HepG2 (cell line): ENCODE measurements around the gene DNAH8. TPM values are rescaled to one million over a fixed set of nuclear protein-coding genes. Genes with fewer than 3 reads are reported as not detected.

Experiments
- ATAC-seq: fragments of 200-7000 bp; cut with Tn5 transposase; 3 replicates; pipeline ENCODE4 v1.9.1; 2020; ENCODE audit warnings: mild to moderate bottlenecking, moderate library complexity
- BruUV-seq: library from RNA; stranded (reverse); fragments of 400-500 nt; replicated peaks from 2 replicates; lab custom pipeline; 2021; lab: Mats Ljungman, UMichigan
- CTCF ChIA-PET: fragments of 300-600 bp; formaldehyde crosslinking; extraction: SDS; loops from one replicate; lab custom pipeline; 2021; ENCODE audit warnings: low total read pairs, inconsistent platforms, low intra/inter-chr PET ratio; lab: Yijun Ruan, JAX
- POLR2A ChIA-PET: fragments of 350-600 bp; sonication (Branson Sonifier 250); formaldehyde crosslinking; loops from one replicate; lab custom pipeline; 2020; ENCODE audit warnings: antibody characterized with exemption, inconsistent platforms; lab: Yijun Ruan, JAX
- DNase-seq: peaks from one replicate; pipeline ENCODE4 v3.0.0-alpha.2; 2015; ENCODE audit warnings: low spot score
- FAIRE-seq: peaks from 3 replicates; lab custom pipeline; 2011; peaks lifted over from hg19 to GRCh38; lab: Jason Lieb, UNC
- H2AFZ ChIP-seq: one replicate; pipeline ENCODE4 v1.6.1; 2011; ENCODE audit warnings: low read length, inconsistent platforms
- H3K27ac ChIP-seq: fragments of 300-600 bp; 3 replicates; pipeline ENCODE4 v1.8.0; 2011; ENCODE audit warnings: mixed run types, mild to moderate bottlenecking, mixed read lengths, low read length, inconsistent platforms; ENCODE audit not compliant: insufficient read depth; ENCODE audit errors: extremely low read length
- H3K27me3 ChIP-seq, 2 experiments: fragments of 200-600 bp in 1 of 2; 2 replicates in 1 of 2; 3 replicates in 1 of 2; pipeline versions ENCODE4 v1.6.0 to v1.8.0; 2011; ENCODE audit warnings: low read length in 2 of 2, mild to moderate bottlenecking in 2 of 2, moderate library complexity in 2 of 2, inconsistent platforms in 1 of 2; ENCODE audit not compliant: insufficient read depth in 2 of 2, control insufficient read depth in 1 of 2
- H3K36me3 ChIP-seq, 2 experiments: fragments of 200-600 bp in 1 of 2; replicated peaks in 1 of 2; 2 replicates in 1 of 2; 3 replicates in 1 of 2; pipeline versions ENCODE4 v1.5.1 to v1.8.0; 2011; ENCODE audit warnings: low read length in 2 of 2, inconsistent platforms in 1 of 2; ENCODE audit not compliant: insufficient read depth in 2 of 2, control insufficient read depth in 1 of 2
- H3K4me1 ChIP-seq: 2 replicates; pipeline ENCODE4 v1.5.1; 2012; ENCODE audit warnings: low read length, inconsistent platforms; ENCODE audit not compliant: insufficient read depth
- H3K4me2 ChIP-seq: 2 replicates; pipeline ENCODE4 v1.6.0; 2011; ENCODE audit warnings: low read depth, low read length, inconsistent platforms
- H3K4me3 ChIP-seq, 3 experiments: fragments of 200-600 bp in 1 of 3; sonication (generic), shearing (Covaris generic) in 1 of 3; replicated peaks in 1 of 3; 2 replicates each; pipeline ENCODE4 v1.5.1; 2011 to 2016; ENCODE audit warnings: low read length in 3 of 3, inconsistent platforms in 2 of 3, low read depth in 2 of 3, mild to moderate bottlenecking in 2 of 3, control low read depth in 1 of 3, mixed read lengths in 1 of 3; ENCODE audit not compliant: insufficient read depth in 1 of 3
- H3K79me2 ChIP-seq: one replicate; pipeline ENCODE4 v1.6.1; 2011; ENCODE audit warnings: low read length, inconsistent platforms; ENCODE audit not compliant: insufficient read depth
- H3K9ac ChIP-seq: 2 replicates; pipeline ENCODE4 v1.6.0; 2011; ENCODE audit warnings: mild to moderate bottlenecking, low read depth, low read length, inconsistent platforms; ENCODE audit not compliant: insufficient read depth
- H3K9me3 ChIP-seq: 2 replicates; pipeline ENCODE4 v1.5.1; 2012; ENCODE audit warnings: mild to moderate bottlenecking, low read length
- H4K20me1 ChIP-seq: 2 replicates; pipeline ENCODE4 v1.6.0; 2011; ENCODE audit warnings: inconsistent platforms, mild to moderate bottlenecking, low read length, moderate library complexity; ENCODE audit not compliant: insufficient read depth
- ATF6 ChIP-seq: sonication (generic); formaldehyde crosslinking; conservative IDR thresholded peaks from 2 replicates; pipeline ENCODE4 v1.4.0; 2020; ENCODE audit warnings: missing genetic modification reagents
- DNMT1 ChIP-seq: sonication (generic); formaldehyde crosslinking; IDR thresholded peaks from 2 replicates; pipeline ENCODE4 v1.5.1; 2020; ENCODE audit warnings: mild to moderate bottlenecking, missing genetic modification reagents
- MAF1 ChIP-seq: sonication (generic); formaldehyde crosslinking; IDR thresholded peaks from 2 replicates; pipeline ENCODE4 v1.5.0; 2020; ENCODE audit warnings: missing genetic modification reagents, borderline replicate concordance
- SP140L ChIP-seq: sonication (generic); formaldehyde crosslinking; IDR thresholded peaks from 2 replicates; pipeline ENCODE4 v1.4.0; 2020; ENCODE audit warnings: missing genetic modification reagents, borderline replicate concordance
- SRSF1 ChIP-seq: fragments of 200-400 bp; formaldehyde crosslinking; optimal IDR thresholded peaks from 2 replicates; pipeline ENCODE3; 2017; ENCODE audit warnings: mild to moderate bottlenecking, low read depth, low read length, moderate library complexity
- SRY ChIP-seq: sonication (generic); formaldehyde crosslinking; IDR thresholded peaks from 2 replicates; pipeline ENCODE4 v1.8.0; 2022; ENCODE audit warnings: mild to moderate bottlenecking, missing genetic modification reagents
- TERF1 ChIP-seq: sonication (generic); formaldehyde crosslinking; IDR thresholded peaks from 2 replicates; pipeline ENCODE4 v1.8.0; 2022; ENCODE audit warnings: mild to moderate bottlenecking, missing genetic modification reagents, moderate library complexity
- ZFYVE20 ChIP-seq: sonication (generic); formaldehyde crosslinking; IDR thresholded peaks from 2 replicates; pipeline ENCODE4 v1.8.0; 2023; ENCODE audit warnings: low read depth, mild to moderate bottlenecking, moderate library complexity, missing genetic modification reagents, borderline replicate concordance
- ZNF121 ChIP-seq: sonication (generic); formaldehyde crosslinking; IDR thresholded peaks from 2 replicates; pipeline ENCODE4 v1.5.0; 2020; ENCODE audit warnings: mild to moderate bottlenecking, missing genetic modification reagents
- ZNF136 ChIP-seq: sonication (generic); formaldehyde crosslinking; IDR thresholded peaks from 2 replicates; pipeline ENCODE4 v1.8.1; 2022; ENCODE audit warnings: low read depth, mild to moderate bottlenecking, moderate library complexity, missing genetic modification reagents
- ZNF670 ChIP-seq: sonication (generic); formaldehyde crosslinking; IDR thresholded peaks from 2 replicates; pipeline ENCODE4 v1.8.0; 2022; ENCODE audit warnings: mild to moderate bottlenecking, missing genetic modification reagents, borderline replicate concordance
- ZNF75D ChIP-seq: sonication (generic); formaldehyde crosslinking; IDR thresholded peaks from 2 replicates; pipeline ENCODE4 v1.8.1; 2023; ENCODE audit warnings: missing genetic modification reagents, mild to moderate bottlenecking, borderline replicate concordance
- ZNF792 ChIP-seq: IDR thresholded peaks from 2 replicates; pipeline ENCODE4 v1.6.1; 2016
- ZNF841 ChIP-seq: sonication (generic); formaldehyde crosslinking; IDR thresholded peaks from 2 replicates; pipeline ENCODE4 v1.8.1; 2023; ENCODE audit warnings: missing genetic modification reagents, borderline replicate concordance
- WGBS: methylation state at CpG from one replicate; pipeline ENCODE4 v1.1.6; 2017; ENCODE audit warnings: low lambda C conversion rate; 5-methylcytosine and 5-hydroxymethylcytosine counted together
- in situ Hi-C: cut with HindIII; loops from 2 replicates; pipeline ENCODE4 v1.10.0; 2017; ENCODE audit warnings: low pct_unique_long_range_greater_than_20kb; ENCODE audit not compliant: extremely low pct_ligation_motif_present
- intact Hi-C: fragments of 100-400 bp; cut with micrococcal nuclease; formaldehyde crosslinking; loops from one replicate; pipeline ENCODE4 v1.10.0; 2022; ENCODE audit not compliant: unreplicated experiment
- polyA plus RNA-seq, 8 experiments: library from polyadenylated mRNA; depleted of rRNA in 3 of 8; stranded (reverse) in 7 of 8; unstranded in 1 of 8; fragments of >200 nt; fragmentation: Illumina TruSeq in 4 of 8; extraction: Trizol in 4 of 8; gene quantifications; 2 replicates each; pipeline versions ENCODE4 v1.2.1 to v1.2.3, GENCODE V29; 2011 to 2016; ENCODE audit warnings: low read depth in 4 of 8, missing spikeins in 1 of 8, mixed read lengths in 1 of 8; ENCODE audit not compliant: insufficient read depth in 1 of 8
- total RNA-seq, 5 experiments: library from RNA; depleted of rRNA; stranded (reverse); fragments of >200 nt; fragmentation: Illumina TruSeq; extraction: Trizol; gene quantifications; 2 replicates each; pipeline ENCODE4 v1.2.3, GENCODE V29; 2016; ENCODE audit warnings: low read depth in 1 of 5

DNAH8 gene
- total and polyA plus RNA-seq, 2 of the 13 experiments (the other 11 are each of a cell fraction or from before 2014, with no cell fraction given) = not detected

GRCh38 chr6:38836585-38836984 lies 121.5 kb downstream of the DNAH8 start:
- Histone ChIP-seq H3K27me3 (no peaks in the 10 kb centered on the region), H3K9me3 (no peaks in the 10 kb centered on the region), H3K79me2 (no peaks in the 10 kb centered on the region), H3K36me3 (no peaks in the 10 kb centered on the region), H2AFZ (no peak overlapping the region), H3K4me1 (no peaks in the 10 kb centered on the region), H4K20me1 (no peaks in the 10 kb centered on the region), H3K4me3 (no peak overlapping the region), H3K27ac (no peak overlapping the region), H3K9ac (no peak overlapping the region), H3K4me2 (no peak overlapping the region)
- POLR2A ChIA-PET = no interaction called here
- DNase-seq (no peak), ATAC-seq (no peak), FAIRE-seq (no peak)
- no TSS peak for BruUV-seq
- WGBS = 0% methylated on average over 1 of the region's 1 CpG
- intact Hi-C loops (no loop called here), in situ Hi-C loops (no loop called here)
- TF ChIP-seq MAF1 (CRISPR knock-in tag) = no peak
- no peak for TF ChIP-seq DNMT1 (CRISPR knock-in tag)
- no peak for TF ChIP-seq ZNF792 (CRISPR knock-in tag)
- TF ChIP-seq SP140L (CRISPR knock-in tag) = no peak
- no peak for TF ChIP-seq ZNF75D (CRISPR knock-in tag)
- no peak for TF ChIP-seq ZNF136 (CRISPR knock-in tag)
- no peak for TF ChIP-seq TERF1 (CRISPR knock-in tag)
- no peak for TF ChIP-seq SRY (CRISPR knock-in tag)
- TF ChIP-seq ZNF121 = no peak
- TF ChIP-seq ZNF841 (CRISPR knock-in tag) = no peak
- TF ChIP-seq SRSF1 = no peak
- TF ChIP-seq ATF6 (CRISPR knock-in tag) = no peak
- TF ChIP-seq ZNF670 = no peak
- no peak for TF ChIP-seq ZFYVE20 (CRISPR knock-in tag)
- CTCF ChIA-PET = no interaction called here
